Measurements from ENCODE around the gene CDKN1B.

GRCh38 chr12:12715459-12716150, 1.6 kb upstream of the CDKN1B start:
- TF ChIP-seq, protein P1, sequence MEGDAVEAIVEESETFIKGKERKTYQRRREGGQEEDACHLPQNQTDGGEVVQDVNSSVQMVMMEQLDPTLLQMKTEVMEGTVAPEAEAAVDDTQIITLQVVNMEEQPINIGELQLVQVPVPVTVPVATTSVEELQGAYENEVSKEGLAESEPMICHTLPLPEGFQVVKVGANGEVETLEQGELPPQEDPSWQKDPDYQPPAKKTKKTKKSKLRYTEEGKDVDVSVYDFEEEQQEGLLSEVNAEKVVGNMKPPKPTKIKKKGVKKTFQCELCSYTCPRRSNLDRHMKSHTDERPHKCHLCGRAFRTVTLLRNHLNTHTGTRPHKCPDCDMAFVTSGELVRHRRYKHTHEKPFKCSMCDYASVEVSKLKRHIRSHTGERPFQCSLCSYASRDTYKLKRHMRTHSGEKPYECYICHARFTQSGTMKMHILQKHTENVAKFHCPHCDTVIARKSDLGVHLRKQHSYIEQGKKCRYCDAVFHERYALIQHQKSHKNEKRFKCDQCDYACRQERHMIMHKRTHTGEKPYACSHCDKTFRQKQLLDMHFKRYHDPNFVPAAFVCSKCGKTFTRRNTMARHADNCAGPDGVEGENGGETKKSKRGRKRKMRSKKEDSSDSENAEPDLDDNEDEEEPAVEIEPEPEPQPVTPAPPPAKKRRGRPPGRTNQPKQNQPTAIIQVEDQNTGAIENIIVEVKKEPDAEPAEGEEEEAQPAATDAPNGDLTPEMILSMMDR (IDR thresholded peaks at IDR 0.05) = no peak
- no peak for TF ChIP-seq EP300 (IDR thresholded peaks at IDR 0.05)
- no peak for TF ChIP-seq POLR2AphosphoS5 (IDR thresholded peaks at IDR 0.05)
- TF ChIP-seq POLR2A (IDR thresholded peaks at IDR 0.05) = no peak
